HG02642 (cell line): Measurements from ENCODE around the gene PPM1E.
"Not testable (repeated sequence)": the region's sequence is repeated elsewhere in the genome, so short reads cannot be mapped to it uniquely, and the experiment has no call there.

Experiments used
- ATAC-seq: cut with Tn5 transposase; IDR thresholded peaks from one replicate; pipeline ENCODE4 v1.9.1; 2021; ENCODE audit warnings: mild to moderate bottlenecking; ENCODE audit not compliant: unreplicated experiment, poor library complexity

Gene PPM1E

DNA sequence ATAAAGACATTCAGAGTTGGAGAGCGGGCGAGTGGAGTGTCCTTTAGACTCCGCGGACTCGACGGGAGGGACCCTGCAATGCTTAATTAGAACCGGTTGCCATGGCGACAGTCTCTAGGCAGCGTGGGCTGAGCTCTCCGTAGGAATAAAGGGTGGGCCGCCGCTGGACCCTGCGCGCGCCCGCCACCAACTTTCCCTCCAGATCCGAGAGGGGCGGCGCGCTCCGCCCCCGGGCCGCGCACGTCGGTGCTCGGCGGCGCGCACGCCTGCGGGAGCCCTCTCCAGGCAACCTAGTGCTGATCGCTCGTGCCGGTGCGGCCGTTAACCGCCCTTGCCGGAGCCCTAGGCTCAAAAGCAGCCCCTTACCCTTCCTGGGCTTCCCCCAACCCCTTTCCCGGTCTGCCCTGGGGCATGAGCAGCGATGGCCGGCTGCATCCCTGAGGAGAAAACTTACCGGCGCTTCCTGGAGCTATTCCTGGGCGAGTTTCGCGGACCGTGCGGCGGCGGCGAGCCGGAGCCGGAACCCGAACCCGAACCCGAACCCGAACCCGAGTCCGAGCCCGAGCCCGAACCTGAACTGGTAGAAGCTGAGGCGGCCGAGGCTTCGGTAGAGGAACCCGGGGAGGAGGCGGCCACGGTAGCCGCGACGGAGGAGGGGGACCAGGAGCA is at the start of gene PPM1E:
Gene PPM1E, plus strand, starts transcription at position 278 of the 669 bp plus-strand sequence.
- peak; percentile 68 for ATAC-seq

- no peak for ATAC-seq
Measured at GRCh38 chr17:58706351-58707140, 49.1 kb upstream of the PPM1E start.

DNA sequence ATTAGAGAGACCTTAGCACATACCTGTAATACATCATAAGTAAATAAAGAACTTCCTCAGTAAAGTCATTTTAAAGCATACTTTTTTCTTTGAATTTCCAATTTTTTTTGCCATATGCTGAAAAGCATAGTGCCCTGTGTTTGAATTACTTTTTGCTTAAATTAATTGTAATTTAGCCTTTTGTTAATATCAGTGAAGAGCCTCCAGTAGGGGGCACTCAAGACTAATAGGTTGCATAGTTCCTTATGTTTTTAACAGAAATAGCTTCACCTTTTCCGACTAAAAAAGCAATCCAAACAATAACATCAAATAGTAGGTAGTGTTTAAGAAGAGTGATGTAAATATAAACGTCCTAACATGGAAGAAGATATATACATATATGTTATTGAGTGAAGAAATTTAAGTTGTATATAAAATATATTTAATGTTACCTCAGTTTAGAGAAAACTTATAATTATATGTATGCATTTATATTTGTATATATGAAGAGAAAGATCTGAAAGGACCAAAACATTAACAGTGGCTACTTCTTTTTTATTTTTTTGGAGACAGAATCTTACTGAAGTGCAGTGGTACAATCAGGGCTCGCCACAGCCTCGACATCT is 44.6 kb upstream of the PPM1E start:
- no peak for ATAC-seq

DNA sequence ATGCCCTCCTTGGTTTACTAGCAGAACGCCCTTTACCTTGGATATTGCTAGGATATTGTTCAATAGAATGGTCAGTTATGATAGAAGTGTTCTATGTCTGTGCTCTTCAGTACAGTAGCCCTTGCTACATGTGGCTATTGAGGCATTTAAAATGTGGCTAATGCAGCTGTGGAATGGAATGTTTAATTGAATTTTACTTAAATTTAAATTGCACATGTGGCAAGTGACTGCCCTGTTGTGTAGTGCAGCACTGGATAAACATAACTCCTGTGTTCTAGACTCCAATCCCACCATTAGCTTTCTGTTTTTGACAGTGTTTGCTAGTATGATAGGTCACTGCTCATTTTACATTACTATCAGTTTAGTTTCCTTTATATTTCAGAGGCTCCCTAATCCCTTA is 33.4 kb upstream of the PPM1E start:
- no peak for ATAC-seq

DNA sequence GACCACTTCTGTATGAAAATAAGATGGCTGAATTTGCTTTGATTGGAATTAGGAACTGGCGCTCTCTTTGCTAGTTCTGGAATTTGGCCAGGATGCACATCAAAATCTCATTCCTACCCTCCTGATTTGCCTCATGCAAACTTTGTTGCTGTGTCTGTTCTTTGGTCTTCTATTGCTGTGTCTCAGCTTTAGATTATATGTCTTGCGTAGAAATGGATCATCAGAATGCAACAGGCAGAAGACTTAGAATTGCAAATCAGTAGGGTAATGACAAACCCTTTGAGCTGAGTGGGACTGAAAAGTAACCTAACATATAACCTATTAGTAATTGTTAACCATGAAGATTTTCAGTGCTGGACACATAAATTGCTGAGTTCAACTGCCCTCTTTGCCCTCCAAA is 33.0 kb upstream of the PPM1E start:
- ATAC-seq, result no peak

DNA sequence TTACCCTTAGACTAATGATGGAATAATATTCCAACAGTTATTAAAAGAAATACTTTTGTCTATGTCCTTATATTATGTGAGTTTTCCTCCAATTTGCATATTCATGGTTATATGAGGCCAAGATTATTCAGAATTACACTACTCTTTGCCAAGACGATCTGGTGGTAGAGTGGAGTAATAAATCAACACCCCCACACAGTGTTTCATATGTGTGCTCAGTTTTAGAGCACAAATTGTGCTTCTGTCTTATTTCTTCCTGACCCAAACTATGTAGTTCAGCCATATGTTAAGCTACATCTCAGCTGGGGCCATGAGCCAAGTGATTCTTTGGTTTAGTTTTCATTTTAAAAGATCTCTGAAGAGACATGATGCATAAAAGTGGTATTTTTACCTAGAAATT is 26.9 kb upstream of the PPM1E start:
- no peak for ATAC-seq

- no peak for ATAC-seq
Measured at GRCh38 chr17:58730937-58731336, 24.7 kb upstream of the PPM1E start.

DNA sequence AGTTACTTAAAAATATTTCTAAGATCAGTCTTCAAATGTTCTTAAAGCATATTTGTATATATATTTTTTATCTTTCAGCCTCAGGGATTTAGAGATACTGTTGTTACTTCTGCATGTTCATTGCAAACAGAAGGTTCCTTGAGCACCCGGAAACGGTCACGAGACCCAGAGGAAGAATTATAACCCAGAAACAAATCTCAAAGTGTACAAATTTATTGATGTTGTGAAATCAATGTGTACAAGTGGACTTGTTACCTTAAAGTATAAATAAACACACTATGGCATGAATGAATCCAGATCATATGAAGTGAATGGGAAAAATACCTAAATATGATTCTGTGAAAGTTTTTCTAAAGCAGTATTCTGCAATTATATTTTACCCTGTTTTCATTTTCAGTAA is 21.6 kb upstream of the PPM1E start:
- ATAC-seq, result no peak

DNA sequence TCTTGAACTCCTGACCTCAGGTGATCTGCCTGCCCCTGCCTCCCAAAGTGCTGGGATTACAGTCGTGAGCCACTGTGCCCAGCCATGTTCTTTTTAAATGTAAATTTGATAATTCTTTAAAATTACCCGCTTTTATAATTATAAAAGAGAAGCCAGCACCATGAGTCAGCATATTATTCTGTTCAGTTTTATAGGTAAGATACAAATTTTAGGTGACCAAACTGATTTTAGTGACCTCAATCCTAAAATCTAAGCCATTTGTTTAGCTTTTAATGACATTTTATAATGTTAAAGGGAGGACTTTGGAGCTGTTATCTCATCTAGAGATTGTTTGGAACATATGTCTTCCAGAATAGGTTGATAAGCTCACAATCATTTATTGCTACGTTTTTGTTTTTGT is 20.8 kb upstream of the PPM1E start:
- no peak for ATAC-seq

GRCh38 chr17:58741121-58741625 is 14.5 kb upstream of the PPM1E start:
- no peak for ATAC-seq

- no peak for ATAC-seq
Measured at GRCh38 chr17:58747674-58748073, 8.0 kb upstream of the PPM1E start.

GRCh38 chr17:58749627-58750026 is 6.0 kb upstream of the PPM1E start:
- ATAC-seq, result not testable (repeated sequence)

DNA sequence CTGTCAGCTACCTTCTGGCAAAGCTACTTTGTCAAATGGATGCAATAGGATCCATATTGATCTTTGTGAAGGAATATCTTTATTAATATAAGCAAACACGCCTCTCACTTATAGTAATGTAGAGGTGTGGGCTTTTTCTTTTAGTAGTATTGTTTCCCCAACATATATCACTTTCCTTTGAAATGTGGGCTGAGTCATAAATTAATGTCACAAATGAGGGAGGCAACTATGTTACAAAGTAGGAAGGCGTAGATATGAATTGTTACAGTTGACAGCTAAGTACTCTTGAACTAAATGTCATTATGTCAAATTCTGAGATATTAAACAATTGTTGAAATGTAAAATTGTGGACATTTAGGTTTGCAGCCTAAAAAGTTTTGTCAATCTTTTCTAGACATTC is 2.6 kb upstream of the PPM1E start:
- ATAC-seq, result no peak

DNA sequence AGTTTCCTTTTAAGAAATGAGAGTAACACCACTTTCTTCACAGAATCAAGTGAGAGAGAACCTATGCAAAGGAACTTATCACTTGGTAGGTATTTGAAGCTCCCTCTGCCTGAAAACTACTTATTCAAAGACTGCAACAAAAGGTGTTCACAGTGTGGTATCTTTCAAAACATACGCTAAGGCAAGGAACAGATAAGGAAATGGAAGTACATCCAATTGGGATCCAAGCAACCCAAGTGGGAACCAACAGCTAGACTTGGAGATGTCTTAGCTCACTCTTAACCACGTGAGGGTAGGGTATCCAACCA is 431 bp upstream of the PPM1E start:
- no peak for ATAC-seq

- ATAC-seq, result no peak
Measured at GRCh38 chr17:58756246-58757161, 850 bp downstream of the PPM1E start.

GRCh38 chr17:58757162-58757613 is 1.5 kb downstream of the PPM1E start:
- ATAC-seq, result no peak

DNA sequence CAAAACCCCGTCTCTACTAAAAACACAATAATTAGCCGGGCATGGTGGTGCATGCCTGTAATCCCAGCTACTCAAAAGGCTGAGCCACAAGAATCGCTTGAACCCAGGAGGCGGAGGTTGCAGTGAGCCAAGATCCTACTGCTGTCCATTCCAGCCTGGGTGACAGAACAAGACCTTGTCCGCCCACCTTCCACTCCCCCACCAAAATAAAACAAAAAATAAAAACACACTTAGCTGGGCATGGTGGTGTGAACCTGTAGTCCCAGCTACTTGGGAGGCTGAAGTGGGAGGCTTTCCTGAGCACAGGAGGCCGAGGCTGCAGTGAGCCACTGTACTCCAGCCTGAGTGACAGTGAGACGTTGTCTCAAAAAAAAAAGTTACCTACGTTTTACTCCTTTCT is 3.2 kb downstream of the PPM1E start:
- ATAC-seq, result no peak

GRCh38 chr17:58759522-58759921 is 3.9 kb downstream of the PPM1E start:
- no peak for ATAC-seq

GRCh38 chr17:58760248-58760647 is 4.6 kb downstream of the PPM1E start:
- ATAC-seq, result no peak

DNA sequence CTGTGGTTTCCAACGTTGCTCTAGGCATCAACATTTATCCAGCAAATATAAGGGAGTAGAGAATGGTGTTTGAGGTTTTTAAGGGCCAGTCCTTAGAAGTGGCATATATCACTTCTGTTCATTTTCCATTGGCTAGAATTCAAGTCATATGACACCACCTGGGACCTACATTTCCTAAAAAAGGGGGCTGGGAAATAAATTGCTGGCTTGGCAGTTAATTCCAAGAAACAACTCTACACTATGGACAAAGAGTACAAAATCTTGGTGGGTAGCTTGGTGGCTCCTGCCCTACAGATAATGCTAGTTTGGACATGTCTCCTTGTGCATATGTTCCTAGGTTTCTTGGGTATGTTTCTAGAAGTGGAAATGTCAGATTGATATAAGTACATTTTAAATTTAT is 7.6 kb downstream of the PPM1E start:
- no peak for ATAC-seq
